SK-N-SH (cell line): Measurements from ENCODE around the gene SEH1L. TPM values are rescaled to one million over a fixed set of nuclear protein-coding genes. Genes with fewer than 3 reads are reported as not detected.

ENCODE experiments used
- CTCF ChIA-PET: fragments of 300-600, 350-600 bp; formaldehyde crosslinking; extraction: SDS; loops from one replicate; lab custom pipeline; 2021; lab: Yijun Ruan, JAX
- POLR2A ChIA-PET: fragments of 350-600 bp; sonication (Branson Sonifier 250); formaldehyde crosslinking; extraction: SDS; loops from one replicate; lab custom pipeline; 2020; ENCODE audit warnings: antibody characterized with exemption, inconsistent platforms; lab: Yijun Ruan, JAX
- DNase-seq: peaks from one replicate; pipeline ENCODE4 v3.0.0; 2012
- H2AFZ ChIP-seq: fragments of 200-600 bp; sonication (generic); 2 replicates; pipeline ENCODE4 v1.8.1; 2016; ENCODE audit warnings: antibody characterized with exemption, mild to moderate bottlenecking, low read depth
- H3F3A ChIP-seq: fragments of 200-600 bp; sonication (generic); replicated peaks from 2 replicates; pipeline ENCODE3; 2016; ENCODE audit warnings: antibody characterized with exemption, mild to moderate bottlenecking; ENCODE audit not compliant: insufficient read depth
- H3K27ac ChIP-seq, 2 experiments: fragments of 200-500 bp in 1 of 2; fragments of 200-600 bp in 1 of 2; sonication (Bioruptor generic) in 1 of 2; sonication (generic), shearing (Covaris generic) in 1 of 2; 2 replicates each; pipeline versions ENCODE4 v1.5.1 to v1.6.1; 2014 to 2016; ENCODE audit warnings: low read depth in 2 of 2, inconsistent platforms in 1 of 2, low read length in 1 of 2, mild to moderate bottlenecking in 1 of 2, mixed read lengths in 1 of 2
- H3K27me3 ChIP-seq: fragments of 200-600 bp; sonication (generic), shearing (Covaris generic); 2 replicates; pipeline ENCODE4 v1.6.1; 2016; ENCODE audit warnings: mixed run types; ENCODE audit not compliant: insufficient read depth
- H3K36me3 ChIP-seq, 2 experiments: fragments of 200-500 bp in 1 of 2; fragments of 200-600 bp in 1 of 2; sonication (Bioruptor generic) in 1 of 2; sonication (generic) in 1 of 2; replicated peaks in 1 of 2; 2 replicates each; pipeline versions ENCODE3 to v1.5.1; 2014 to 2016; ENCODE audit warnings: low read length in 1 of 2, mild to moderate bottlenecking in 1 of 2; ENCODE audit not compliant: insufficient read depth in 2 of 2, control insufficient read depth in 1 of 2
- H3K4me1 ChIP-seq, 2 experiments: fragments of 200-500 bp in 1 of 2; fragments of 200-600 bp in 1 of 2; sonication (Bioruptor generic) in 1 of 2; sonication (generic), shearing (Covaris generic) in 1 of 2; 2 replicates each; pipeline versions ENCODE4 v1.5.1 to v1.6.1; 2014 to 2016; ENCODE audit warnings: low read depth in 1 of 2, low read length in 1 of 2, mixed run types in 1 of 2; ENCODE audit not compliant: insufficient read depth in 2 of 2, control insufficient read depth in 1 of 2
- H3K4me2 ChIP-seq: fragments of 200-600 bp; sonication (generic), shearing (Covaris generic); 2 replicates; pipeline ENCODE4 v1.6.1; 2017; ENCODE audit warnings: mixed run types
- H3K4me3 ChIP-seq, 2 experiments: fragments of 200-500 bp in 1 of 2; fragments of 200-600 bp in 1 of 2; sonication (Bioruptor generic) in 1 of 2; sonication (generic), shearing (Covaris generic) in 1 of 2; 2 replicates each; pipeline versions ENCODE4 v1.5.1 to v1.8.1; 2014 to 2016; ENCODE audit warnings: low read depth in 2 of 2, inconsistent platforms in 1 of 2, low read length in 1 of 2, mild to moderate bottlenecking in 1 of 2, mixed read lengths in 1 of 2, moderate library complexity in 1 of 2
- H3K79me2 ChIP-seq: fragments of 200-600 bp; sonication (generic); 2 replicates; pipeline ENCODE4 v1.8.1; 2017; ENCODE audit warnings: mild to moderate bottlenecking; ENCODE audit not compliant: insufficient read depth
- H3K9ac ChIP-seq: fragments of 200-600 bp; sonication (generic); 2 replicates; pipeline ENCODE4 v1.6.1; 2017; ENCODE audit warnings: mixed run types
- H3K9me2 ChIP-seq: fragments of 200-600 bp; sonication (generic); 2 replicates; pipeline ENCODE4 v1.6.1; 2017; ENCODE audit warnings: mixed run types
- H3K9me3 ChIP-seq: fragments of 200-600 bp; sonication (generic); 2 replicates; pipeline ENCODE4 v1.6.1; 2017; ENCODE audit warnings: mixed run types, mild to moderate bottlenecking, moderate library complexity
- H4K20me1 ChIP-seq: fragments of 200-600 bp; sonication (generic); 2 replicates; pipeline ENCODE4 v1.6.1; 2017; ENCODE audit warnings: mild to moderate bottlenecking, mixed run types; ENCODE audit not compliant: insufficient read depth
- CHD2 ChIP-seq: fragments of 150-350 bp; IDR thresholded peaks from 2 replicates; pipeline ENCODE4 v1.6.1; 2018; ENCODE audit warnings: low read length; ENCODE audit not compliant: partially characterized antibody
- ELF1 ChIP-seq: IDR thresholded peaks from 2 replicates; pipeline ENCODE4 v1.4.0; 2012
- FOSL2 ChIP-seq: IDR thresholded peaks from 2 replicates; pipeline ENCODE4 v1.4.0; 2012; ENCODE audit warnings: low read depth, mild to moderate bottlenecking, moderate library complexity, borderline replicate concordance
- FOXJ3 ChIP-seq: sonication (generic); formaldehyde crosslinking; IDR thresholded peaks from 2 replicates; pipeline ENCODE4 v1.5.1; 2020; ENCODE audit warnings: mild to moderate bottlenecking, missing genetic modification reagents
- GABPA ChIP-seq: IDR thresholded peaks from 2 replicates; pipeline ENCODE4 v1.4.0; 2012; ENCODE audit warnings: low read depth, mild to moderate bottlenecking
- GATA2 ChIP-seq: sonication (generic); formaldehyde crosslinking; IDR thresholded peaks from 2 replicates; pipeline ENCODE4 v1.5.0; 2020; ENCODE audit warnings: mild to moderate bottlenecking, missing genetic modification reagents
- JUND ChIP-seq: IDR thresholded peaks from 2 replicates; pipeline ENCODE4 v1.4.0; 2012
- NFIC ChIP-seq: IDR thresholded peaks from 2 replicates; pipeline ENCODE4 v1.4.0; 2012; ENCODE audit warnings: borderline replicate concordance
- NRF1 ChIP-seq: IDR thresholded peaks from 2 replicates; pipeline ENCODE4 v1.6.1; 2012; ENCODE audit warnings: low read depth, mild to moderate bottlenecking, low read length
- PBX3 ChIP-seq: IDR thresholded peaks from 2 replicates; pipeline ENCODE4; 2012
- SIN3A ChIP-seq: IDR thresholded peaks from 2 replicates; pipeline ENCODE4 v1.6.1; 2012; ENCODE audit warnings: low read depth, mild to moderate bottlenecking, low read length, moderate library complexity, borderline replicate concordance
- SMC3 ChIP-seq: IDR thresholded peaks from 2 replicates; pipeline ENCODE4 v1.6.1; 2012; ENCODE audit warnings: low read depth, low read length, improper control_type of control experiment
- USF1 ChIP-seq: IDR thresholded peaks from 2 replicates; pipeline ENCODE4 v1.4.0; 2012; ENCODE audit warnings: low read depth, borderline replicate concordance
- YY1 ChIP-seq: IDR thresholded peaks from 2 replicates; pipeline ENCODE4 v1.4.0; 2012; ENCODE audit warnings: low read depth, mild to moderate bottlenecking
- ZBTB33 ChIP-seq: IDR thresholded peaks from 2 replicates; pipeline ENCODE4 v1.4.0; 2012; ENCODE audit warnings: low read depth, borderline replicate concordance
- WGBS: methylation state at CpG from one replicate; pipeline ENCODE4 v1.1.6; 2017; ENCODE audit warnings: low lambda C conversion rate; 5-methylcytosine and 5-hydroxymethylcytosine counted together
- polyA plus RNA-seq, 3 experiments: library from polyadenylated mRNA; depleted of rRNA; stranded (reverse); fragments of >200 nt; gene quantifications; 2 replicates each; pipeline ENCODE4 v1.2.3, GENCODE V29; 2012

Gene SEH1L
- polyA plus RNA-seq, 1 of the 3 experiments (the other 2 are of a cell fraction), result 29.8 TPM

GRCh38 chr18:12960853-12961397 lies 13.1 kb downstream of the SEH1L start:
- no peak for DNase-seq
- POLR2A ChIA-PET, result no interaction called here
- WGBS, result 90% methylated on average over 6 of the region's 6 CpGs
- no peaks in the 10 kb centered on the region for H4K20me1 ChIP-seq
- H3F3A ChIP-seq, result peaks cover 9% of the 10 kb centered on the region
- H2AFZ ChIP-seq, result no peak overlapping the region
- no peaks in the 10 kb centered on the region for H3K9me3 ChIP-seq
- H3K27me3 ChIP-seq, result no peaks in the 10 kb centered on the region
- H3K9me2 ChIP-seq, result no peaks in the 10 kb centered on the region
- CTCF ChIA-PET, result no interaction called here
- H3K4me2 ChIP-seq, result no peak overlapping the region
- no peak overlapping the region for H3K9ac ChIP-seq
- no peak overlapping the region for H3K27ac ChIP-seq
- H3K36me3 ChIP-seq, result peaks cover 32 to 47% of the 10 kb centered on the region in 2 experiments
- H3K4me3 ChIP-seq, result no peak overlapping the region
- H3K79me2 ChIP-seq, result peaks cover 33% of the 10 kb centered on the region
- H3K4me1 ChIP-seq, result peaks cover 0 to 3% of the 10 kb centered on the region in 2 experiments; a peak in 1 of 4 replicates
- TF ChIP-seq NFIC, result no peak

- DNase-seq, result no peak
- Histone ChIP-seq H3K4me3 (no peak overlapping the region), H2AFZ (no peak overlapping the region), H3K4me2 (no peak overlapping the region), H3K27ac (no peak overlapping the region), H4K20me1 (no peaks in the 10 kb centered on the region), H3K9me2 (no peaks in the 10 kb centered on the region), H3F3A (peaks cover 9% of the 10 kb centered on the region), H3K79me2 (peaks cover 33% of the 10 kb centered on the region; the same call in 1 of the 2 replicates), H3K27me3 (no peaks in the 10 kb centered on the region), H3K36me3 (peaks cover 30 to 37% of the 10 kb centered on the region in 2 experiments), H3K9ac (no peak overlapping the region), H3K9me3 (no peaks in the 10 kb centered on the region), H3K4me1 (peaks cover 0 to 3% of the 10 kb centered on the region in 2 experiments; a peak in 1 of 4 replicates)
- WGBS, result 100% methylated on average over 1 of the region's 1 CpG
- POLR2A ChIA-PET, result no interaction called here
- CTCF ChIA-PET, result interaction anchor here (1.2 kb wide), 1 partner anchor 13 kb away, joined by 3 read pairs; no protein-coding TSS in a partner anchor
- no peak for TF ChIP-seq GABPA
- no peak for TF ChIP-seq CHD2
- TF ChIP-seq NFIC, result no peak
- no peak for TF ChIP-seq NRF1
Measured at GRCh38 chr18:12963069-12963468, 15.3 kb downstream of the SEH1L start.

- H3K9ac ChIP-seq, result no peak overlapping the region
- no peaks in the 10 kb centered on the region for H3K4me1 ChIP-seq
- H3F3A ChIP-seq, result peaks cover 5% of the 10 kb centered on the region
- H3K4me2 ChIP-seq, result no peak overlapping the region
- H3K27ac ChIP-seq, result no peak overlapping the region
- POLR2A ChIA-PET, result no interaction called here
- peaks cover 4% of the 10 kb centered on the region; the same call in 1 of the 2 replicates for H3K79me2 ChIP-seq
- no peaks in the 10 kb centered on the region for H4K20me1 ChIP-seq
- peaks cover 24 to 42% of the 10 kb centered on the region in 2 experiments for H3K36me3 ChIP-seq
- H3K9me2 ChIP-seq, result no peaks in the 10 kb centered on the region
- H2AFZ ChIP-seq, result no peak overlapping the region
- TF ChIP-seq ELF1, result no peak
- TF ChIP-seq SIN3A, result no peak
- no peak for TF ChIP-seq PBX3
- TF ChIP-seq FOSL2, result no peak
- no peak for TF ChIP-seq GATA2
- no peak for TF ChIP-seq YY1
- no peak for TF ChIP-seq USF1
- TF ChIP-seq NRF1, result no peak
- TF ChIP-seq ZBTB33, result no peak
- TF ChIP-seq GABPA, result no peak
- TF ChIP-seq SMC3, result no peak
- TF ChIP-seq JUND, result no peak
- TF ChIP-seq FOXJ3 (CRISPR knock-in tag), result no peak
- H3K4me3 ChIP-seq, result no peak overlapping the region
- H3K27me3 ChIP-seq, result no peaks in the 10 kb centered on the region
- DNase-seq, result no peak
- 86% methylated on average over 4 of the region's 4 CpGs for WGBS
- no peaks in the 10 kb centered on the region for H3K9me3 ChIP-seq
- CTCF ChIA-PET, result no interaction called here
Measured at GRCh38 chr18:12968115-12968514, 20.3 kb downstream of the SEH1L start.
